NCI-H1417 (cell line): ENCODE data around the gene CCDC152.
"Not testable (repeated sequence)": the region's sequence is repeated elsewhere in the genome, so short reads cannot be mapped to it uniquely, and the experiment has no call there.

Source experiments
- DNase-seq, 3 experiments: peaks; one replicate each; lab custom pipeline; 2025; lab: John Stamatoyannopoulos, UW

The CCDC152 gene

GRCh38 chr5:42812620-42813019 lies 56.0 kb downstream of the CCDC152 start:
- no peak for DNase-seq

- no peak for DNase-seq
Observed at GRCh38 chr5:42813533-42813932, 56.9 kb downstream of the CCDC152 start.

- not testable (repeated sequence) for DNase-seq
Observed at GRCh38 chr5:42816546-42816945, 59.9 kb downstream of the CCDC152 start.

- DNase-seq: no peak
Observed at GRCh38 chr5:42819745-42820144, 63.1 kb downstream of the CCDC152 start.

GRCh38 chr5:42822548-42822947 lies 65.9 kb downstream of the CCDC152 start:
- DNase-seq: no peak

- DNase-seq: no peak
Observed at GRCh38 chr5:42824347-42824976, 67.8 kb downstream of the CCDC152 start.

GRCh38 chr5:42825422-42826148 lies 69.0 kb downstream of the CCDC152 start:
- DNase-seq: peak in 1 of 3 experiments; percentile 44

GRCh38 chr5:42826757-42827515 lies 70.3 kb downstream of the CCDC152 start:
- no peak for DNase-seq

- DNase-seq: no peak
Observed at GRCh38 chr5:42828671-42829070, 72.1 kb downstream of the CCDC152 start.

GRCh38 chr5:42830924-42831323 lies 74.3 kb downstream of the CCDC152 start:
- DNase-seq: no peak

GRCh38 chr5:42832060-42832459 lies 75.4 kb downstream of the CCDC152 start:
- no peak for DNase-seq

- DNase-seq: no peak
Observed at GRCh38 chr5:42836070-42836769, 79.6 kb downstream of the CCDC152 start.

GRCh38 chr5:42837601-42838000 lies 81.0 kb downstream of the CCDC152 start:
- DNase-seq: no peak

GRCh38 chr5:42839196-42839595 lies 82.6 kb downstream of the CCDC152 start:
- DNase-seq: no peak

- DNase-seq: no peak
Observed at GRCh38 chr5:42840269-42840668, 83.7 kb downstream of the CCDC152 start.

GRCh38 chr5:42840842-42841567 lies 84.4 kb downstream of the CCDC152 start:
- no peak for DNase-seq

GRCh38 chr5:42842921-42843641 lies 86.5 kb downstream of the CCDC152 start:
- DNase-seq: no peak

GRCh38 chr5:42843675-42844292 lies 87.2 kb downstream of the CCDC152 start:
- DNase-seq: no peak

- not testable (repeated sequence) for DNase-seq
Observed at GRCh38 chr5:42844408-42844807, 87.8 kb downstream of the CCDC152 start.

GRCh38 chr5:42848545-42848944 lies 91.9 kb downstream of the CCDC152 start:
- no peak for DNase-seq
